GM19397 (cell line): ENCODE measurements around the gene EIF1AD.

Source experiments
- ATAC-seq: cut with Tn5 transposase; IDR thresholded peaks from one replicate; pipeline ENCODE4 v1.9.1; 2021; ENCODE audit warnings: mild to moderate bottlenecking, moderate library complexity; ENCODE audit not compliant: unreplicated experiment

The EIF1AD gene

DNA sequence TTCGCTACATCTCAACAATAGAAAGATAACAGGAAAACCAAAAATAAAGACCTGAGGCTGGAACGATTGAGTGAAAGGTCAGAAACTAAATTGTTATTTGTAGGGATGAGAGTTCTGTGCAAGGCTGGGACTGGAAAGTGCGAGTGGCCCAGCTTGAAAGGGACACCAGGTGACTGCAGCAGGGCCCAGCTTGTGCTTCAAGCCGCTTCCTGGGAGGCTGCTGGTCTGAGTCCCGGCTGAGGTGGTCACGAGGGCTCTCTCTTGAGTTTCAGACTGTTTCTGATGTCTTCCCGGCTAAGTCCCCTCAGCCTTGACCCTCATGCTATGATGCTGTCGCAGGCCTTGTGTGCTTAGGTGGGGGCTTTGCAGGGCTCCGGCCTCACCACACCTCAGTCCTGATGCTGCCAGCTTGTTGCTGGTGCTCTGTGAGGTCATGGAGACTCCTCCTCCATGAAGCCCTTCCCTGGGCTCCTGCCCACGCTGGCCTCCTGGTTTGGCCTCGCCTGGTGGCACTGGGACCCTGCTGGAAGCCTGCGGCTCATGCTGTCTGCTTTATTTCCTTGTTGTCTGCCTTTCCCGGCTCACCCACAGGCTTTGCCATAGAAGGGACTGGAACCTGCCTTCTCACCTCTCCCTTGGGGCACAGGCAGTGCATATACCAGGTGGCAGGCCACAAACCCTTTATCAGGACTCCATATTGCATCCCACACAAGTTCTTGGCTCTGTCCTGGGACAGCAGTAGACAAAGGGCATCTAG lies 4.4 kb upstream of the EIF1AD start:
- no peak for ATAC-seq

DNA sequence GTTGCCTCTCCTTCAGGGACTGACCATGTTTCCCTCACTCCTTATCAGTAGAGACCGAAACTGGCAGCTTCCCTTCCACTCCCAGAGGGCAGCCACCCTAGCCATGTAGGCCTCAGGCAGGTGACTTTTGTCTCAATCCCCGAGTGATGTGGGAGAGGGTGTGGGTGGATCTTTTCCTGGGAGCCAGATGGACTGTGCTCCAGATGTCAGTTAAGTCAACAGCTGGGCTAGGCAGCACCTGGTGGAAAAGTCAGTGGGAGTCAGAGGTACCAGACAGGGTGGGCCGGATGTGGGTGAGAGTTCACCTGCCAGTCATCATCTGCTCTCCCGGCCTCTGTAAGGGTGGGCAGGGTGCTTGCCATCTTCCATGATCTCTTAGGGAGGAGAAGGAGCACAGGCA lies 2.2 kb upstream of the EIF1AD start:
- no peak for ATAC-seq

DNA sequence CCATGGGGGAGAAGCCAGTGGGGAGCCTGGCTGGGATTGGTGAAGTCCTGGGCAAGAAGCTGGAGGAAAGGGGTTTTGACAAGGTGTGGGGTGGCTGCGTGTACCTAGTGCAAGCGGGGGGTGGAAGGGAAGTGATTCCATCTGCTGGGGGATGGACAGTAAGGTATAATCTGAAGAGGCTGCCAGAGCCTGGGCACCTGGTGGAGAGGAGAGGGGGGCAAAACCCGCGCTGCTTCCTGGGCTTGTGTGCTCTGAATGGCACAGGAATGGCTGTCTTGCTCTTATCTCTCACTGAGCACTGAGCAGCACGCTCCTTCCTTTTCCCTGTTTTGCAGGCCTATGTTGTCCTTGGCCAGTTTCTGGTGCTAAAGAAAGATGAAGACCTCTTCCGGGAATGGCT lies 1.3 kb upstream of the EIF1AD start:
- ATAC-seq, result no peak

DNA sequence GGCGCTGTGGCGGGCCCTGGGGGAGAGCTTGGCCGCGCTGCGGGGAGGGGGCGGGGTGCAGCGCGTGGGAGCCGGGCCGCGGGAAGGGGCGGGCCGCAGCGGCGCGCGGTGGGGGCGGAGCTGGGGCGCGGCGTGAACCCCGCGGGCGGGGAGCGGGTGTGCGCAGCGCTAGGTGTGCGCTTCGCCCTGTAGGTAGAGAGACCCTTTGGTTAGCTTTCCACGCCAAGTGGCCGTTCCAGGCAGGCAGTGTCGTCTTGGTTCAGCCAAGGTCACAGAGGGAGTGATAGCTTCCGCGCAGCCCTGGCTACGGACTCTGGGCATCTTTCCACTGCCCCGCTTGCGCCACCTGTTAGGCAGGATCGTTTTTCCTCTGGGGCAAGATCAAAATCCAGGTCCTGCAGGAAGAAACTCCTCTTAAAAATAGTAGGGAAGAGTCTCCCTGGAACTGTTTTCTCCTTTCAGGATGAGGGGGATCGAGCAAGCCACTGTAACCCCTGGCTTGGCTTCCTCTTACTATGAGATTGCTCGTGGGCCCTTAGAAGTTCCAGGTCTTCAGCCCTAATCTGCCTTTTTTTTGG lies 780 bp upstream of the EIF1AD start:
- peak; percentile 58 for ATAC-seq

DNA sequence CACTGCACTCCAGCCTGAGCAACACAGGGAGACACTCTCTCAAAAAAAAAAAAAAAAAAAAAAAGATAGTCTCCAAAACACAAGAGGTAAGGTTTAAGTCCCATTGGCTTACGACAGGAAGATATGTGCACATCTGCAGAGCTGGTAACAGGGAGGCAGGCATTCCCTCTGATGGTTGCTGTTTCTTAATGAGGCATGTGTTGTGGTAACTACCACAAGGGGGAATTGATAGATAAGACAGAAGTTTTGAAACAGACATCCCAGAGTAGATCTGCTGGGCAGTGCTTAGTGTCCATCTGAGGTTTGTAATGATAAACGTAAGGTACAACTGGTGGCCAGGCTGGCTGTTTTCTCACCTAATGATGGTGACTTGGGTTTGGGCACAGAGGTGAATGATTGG lies 4.7 kb downstream of the EIF1AD start:
- ATAC-seq, result no peak

DNA sequence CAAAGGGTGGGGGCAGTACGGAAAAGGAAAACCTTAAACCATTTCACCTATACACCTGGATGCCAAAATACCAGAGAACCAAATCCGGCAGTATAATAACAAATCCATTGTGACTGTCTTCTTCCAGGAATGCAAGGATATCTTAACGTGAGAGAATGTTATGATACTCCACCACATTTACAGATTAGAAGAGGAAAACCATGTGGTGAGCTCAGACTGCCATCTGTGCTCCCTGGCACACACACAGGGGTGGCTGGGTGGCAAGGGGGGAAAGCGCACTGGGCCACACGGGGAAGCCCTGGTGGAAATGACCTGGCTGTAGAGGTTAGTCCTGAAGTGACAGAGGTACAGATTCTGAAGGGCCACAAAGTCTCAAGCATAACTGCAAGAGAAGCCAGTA lies 9.9 kb downstream of the EIF1AD start:
- no peak for ATAC-seq

DNA sequence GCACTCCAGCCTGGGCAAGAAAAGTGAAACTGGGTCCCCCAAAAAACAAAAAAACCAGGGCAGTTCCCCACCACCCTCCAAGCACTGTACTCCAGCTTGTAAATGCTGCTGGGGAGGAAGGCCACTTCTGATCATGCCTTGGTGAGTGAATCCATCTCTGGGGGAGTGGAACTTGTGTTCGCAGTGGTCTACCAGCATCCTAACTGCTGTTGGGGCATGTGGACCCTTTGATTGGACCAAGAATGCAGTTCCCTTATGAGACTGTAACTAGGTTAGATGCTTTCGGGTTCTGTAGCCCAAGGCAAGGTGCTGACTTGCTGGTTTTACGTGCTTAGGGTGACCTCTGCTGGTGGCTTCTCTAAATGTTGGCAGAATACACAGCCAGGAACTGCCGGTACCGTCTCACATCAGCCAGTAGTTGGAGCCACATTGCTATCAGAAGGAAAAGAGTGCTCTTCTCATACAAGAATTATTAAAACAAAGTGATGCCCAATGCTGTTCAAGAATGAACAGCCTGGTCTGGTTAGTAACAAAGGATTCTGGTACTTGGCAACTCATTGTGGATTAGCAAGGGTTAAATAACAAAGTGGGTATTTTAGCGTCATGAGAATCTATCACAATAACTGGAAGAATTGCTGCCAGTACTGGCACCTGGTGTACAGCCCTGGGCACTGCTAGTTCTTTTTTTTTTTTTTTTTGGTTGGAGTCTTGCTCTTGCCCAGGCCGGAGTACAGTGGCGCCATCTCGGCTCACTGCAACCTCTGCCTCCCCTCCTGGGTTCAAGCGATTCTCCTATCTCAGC lies 13.0 kb downstream of the EIF1AD start:
- ATAC-seq, result peak; percentile 91

DNA sequence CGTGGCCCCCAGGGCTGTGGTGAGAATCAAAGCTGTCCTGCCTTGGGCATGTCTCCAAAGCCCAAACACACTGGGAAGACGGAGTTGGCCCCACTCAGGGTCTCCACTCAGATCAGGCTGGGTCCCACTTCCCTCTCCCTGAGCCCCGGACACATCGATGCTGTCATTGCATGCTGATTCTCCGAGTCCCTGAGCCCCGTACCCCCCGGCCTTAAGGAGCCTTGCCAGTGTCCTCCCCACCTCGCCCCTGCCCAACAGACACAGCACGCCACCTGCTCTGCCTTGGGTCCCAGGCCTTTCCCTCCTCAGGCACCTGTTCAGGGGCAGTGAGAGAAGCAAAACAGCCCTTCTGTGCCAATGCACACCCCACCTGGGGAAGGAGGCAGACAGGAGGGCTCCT lies 14.6 kb downstream of the EIF1AD start:
- ATAC-seq, result no peak

DNA sequence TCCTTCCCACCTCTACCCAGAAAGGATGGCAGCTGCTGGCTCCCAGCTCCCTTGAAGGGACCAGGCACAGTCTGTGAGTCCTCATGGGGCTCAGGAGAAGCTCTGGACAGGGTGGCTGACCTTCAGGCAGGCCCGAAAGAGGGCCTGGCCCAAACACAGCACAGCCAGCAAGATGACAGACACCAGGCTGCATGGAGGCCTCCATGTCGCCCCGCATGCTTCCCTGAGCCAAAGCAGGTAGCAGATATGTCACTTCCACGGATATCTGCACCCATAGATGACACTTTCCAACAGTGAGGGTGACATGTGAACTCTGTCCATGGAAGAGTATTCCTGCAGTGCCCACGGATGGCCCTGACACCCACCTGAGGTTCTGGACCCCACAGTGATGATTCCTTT lies 18.4 kb downstream of the EIF1AD start:
- no peak for ATAC-seq

DNA sequence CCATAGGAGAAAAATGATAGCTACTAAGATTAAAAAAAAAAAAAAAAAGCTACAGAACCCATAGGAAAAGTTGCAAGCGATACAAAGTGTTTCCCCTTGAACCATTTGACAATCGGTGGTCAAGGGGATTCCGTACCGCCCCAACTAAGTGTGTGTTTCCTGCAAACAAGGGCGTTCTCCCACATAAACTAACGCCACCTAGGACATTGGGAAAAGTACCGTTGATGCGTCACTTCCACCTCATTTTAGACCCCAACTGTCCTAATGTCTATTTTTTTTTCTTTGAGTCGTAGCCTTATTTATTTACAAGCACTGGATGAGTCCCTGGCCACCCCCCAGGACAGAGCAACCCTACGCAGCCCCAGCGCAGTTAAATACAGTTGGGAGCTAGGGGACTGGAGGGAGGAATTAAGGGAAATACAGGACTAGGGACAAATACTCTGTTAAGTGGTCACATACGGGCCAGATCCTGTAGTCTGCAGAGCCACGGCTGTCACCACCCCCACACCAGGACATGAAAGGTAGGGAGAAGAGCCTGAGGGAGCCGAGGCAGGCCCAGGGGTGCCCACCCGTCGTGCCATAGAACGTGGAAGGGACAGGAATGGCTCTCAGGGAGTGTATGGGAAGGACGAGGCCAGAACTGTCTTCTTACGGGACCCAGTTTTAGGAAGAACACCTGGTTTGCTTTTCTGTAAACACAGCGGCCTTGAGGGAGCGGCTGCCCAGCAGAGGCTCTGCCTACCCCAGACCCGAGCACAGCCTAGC lies 19.0 kb downstream of the EIF1AD start:
- ATAC-seq, result no peak

DNA sequence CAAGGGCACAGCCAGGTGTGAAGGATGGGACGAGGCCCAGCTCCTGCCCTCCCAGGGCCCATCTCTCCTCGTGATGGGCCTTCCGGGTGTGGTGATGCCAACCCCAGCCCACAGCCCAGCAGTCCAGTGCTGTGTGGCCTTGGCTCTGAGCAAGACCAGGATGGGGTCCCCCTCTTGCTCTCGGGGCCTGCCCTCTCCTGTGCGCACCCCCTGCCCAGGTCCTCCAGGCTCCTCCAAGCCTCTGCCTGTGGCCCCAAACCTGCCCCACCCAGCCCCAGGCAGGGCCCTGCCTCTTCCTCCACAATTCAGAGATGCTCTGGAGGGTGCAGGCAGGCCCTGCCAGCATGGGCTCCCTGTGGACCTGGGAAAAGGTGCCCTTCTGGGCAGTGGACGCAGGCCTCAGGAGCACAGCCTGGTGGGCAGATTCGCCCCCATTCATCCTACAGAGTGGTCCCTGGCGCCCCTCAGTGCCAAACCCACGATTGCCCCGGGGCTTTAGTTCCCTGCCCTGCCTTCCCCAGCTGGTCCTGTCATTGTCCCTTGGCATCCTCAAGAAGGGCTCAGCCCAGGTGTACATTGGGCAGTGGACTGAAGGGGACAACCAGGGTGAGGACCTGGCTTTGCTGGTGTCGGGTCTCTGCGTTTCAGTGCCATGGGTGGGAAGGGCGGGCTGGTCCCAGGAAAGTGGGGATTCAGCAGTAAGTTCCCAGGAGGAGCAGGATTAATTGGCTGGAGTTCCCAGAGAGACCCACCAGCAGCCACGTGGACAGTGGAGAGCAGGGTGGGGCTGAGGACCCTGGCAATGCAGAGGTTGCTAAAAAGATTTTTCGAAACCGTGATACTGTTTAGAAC lies 19.8 kb downstream of the EIF1AD start:
- ATAC-seq, result no peak

DNA sequence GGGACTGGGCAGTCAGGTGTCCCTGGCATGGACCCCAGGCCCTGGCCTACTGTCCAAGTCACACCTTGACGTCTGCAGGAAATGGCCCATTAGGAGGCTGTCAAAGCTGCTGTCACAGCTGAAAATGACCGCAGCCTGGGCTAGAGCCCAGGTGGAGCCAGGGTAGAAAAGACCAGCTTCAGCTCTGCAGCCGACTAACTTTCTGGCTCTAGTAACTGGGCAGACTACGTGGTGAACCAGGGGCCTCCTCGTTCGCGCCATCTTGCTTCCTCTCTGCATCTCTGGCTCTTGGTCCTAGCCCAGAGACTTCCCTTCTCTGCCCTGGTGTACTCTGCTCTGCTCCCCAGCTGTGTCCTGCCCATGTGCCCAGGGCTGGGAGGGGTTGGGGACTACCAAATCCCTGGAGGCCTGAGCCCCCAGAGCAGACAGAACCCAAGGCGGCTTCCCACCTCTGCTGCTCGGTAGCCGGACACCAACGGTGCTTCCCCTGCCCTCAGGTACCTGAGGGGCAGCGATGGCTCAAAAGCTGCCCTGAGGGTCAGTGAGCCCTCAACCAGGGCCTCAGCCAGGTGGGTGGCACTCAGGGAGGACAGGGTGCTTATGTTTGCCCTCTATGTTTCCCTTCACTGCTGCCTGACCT lies 20.7 kb downstream of the EIF1AD start:
- ATAC-seq, result no peak

DNA sequence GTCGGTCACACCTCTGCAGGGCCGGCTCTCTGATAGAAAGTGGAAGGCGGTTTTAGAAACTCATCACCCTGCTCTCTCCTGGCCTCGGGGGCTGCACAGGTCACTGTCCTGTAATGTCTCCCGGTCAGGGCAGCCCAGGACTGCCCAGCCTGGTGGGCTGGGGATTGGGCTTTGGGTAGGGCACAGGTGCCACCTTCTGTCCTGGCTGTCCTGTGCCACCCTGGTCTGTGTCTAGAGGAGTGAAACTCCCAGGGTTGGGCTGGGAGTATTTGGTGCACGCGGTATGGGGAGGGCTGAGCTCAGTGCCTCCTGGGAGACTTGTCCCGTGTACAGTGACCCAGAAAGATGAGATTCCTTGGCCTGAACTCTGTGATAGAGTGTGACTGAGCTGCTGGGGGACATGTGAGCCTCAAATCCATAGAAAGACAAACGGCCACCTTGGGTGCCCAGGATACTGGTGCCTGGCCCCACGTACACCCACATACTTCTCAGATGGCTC lies 22.6 kb downstream of the EIF1AD start:
- no peak for ATAC-seq

DNA sequence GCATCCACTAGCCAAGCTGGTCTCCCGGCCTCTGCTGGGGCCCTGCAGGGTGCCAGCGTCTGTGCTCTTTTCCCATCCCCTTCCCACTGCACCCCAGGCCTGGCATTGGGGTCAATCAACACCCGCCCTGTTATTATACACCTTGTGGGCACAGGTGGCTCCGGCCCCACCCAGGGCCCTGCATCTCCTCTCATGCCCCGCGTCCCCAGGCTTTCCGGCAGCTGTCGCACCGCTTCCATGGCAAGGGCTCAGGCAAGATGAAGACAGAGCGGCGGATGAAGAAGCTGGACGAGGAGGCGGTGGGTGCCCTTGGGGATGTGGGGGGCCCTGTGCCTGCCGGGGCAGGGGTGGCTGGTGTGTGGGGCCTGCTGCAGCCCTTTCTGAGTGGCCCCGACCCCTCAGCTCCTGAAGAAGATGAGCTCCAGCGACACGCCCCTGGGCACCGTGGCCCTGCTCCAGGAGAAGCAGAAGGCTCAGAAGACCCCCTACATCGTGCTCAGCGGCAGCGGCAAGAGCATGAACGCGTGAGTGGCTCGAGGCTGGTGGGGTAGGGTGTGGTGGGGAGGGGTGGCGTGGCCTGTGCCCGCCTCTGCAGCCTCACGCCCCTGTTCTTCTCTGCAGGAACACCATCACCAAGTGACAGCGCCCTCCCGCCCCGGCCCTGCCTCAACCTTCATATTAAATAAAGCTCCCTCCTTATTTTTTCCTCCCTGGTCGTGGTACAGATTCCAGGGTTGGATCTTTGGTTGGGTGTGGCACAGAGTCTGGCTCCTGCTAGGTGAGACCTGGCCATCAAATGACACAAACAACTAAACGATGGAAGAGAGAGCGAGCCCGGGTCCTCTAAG lies 23.3 kb downstream of the EIF1AD start:
- ATAC-seq, result no peak

DNA sequence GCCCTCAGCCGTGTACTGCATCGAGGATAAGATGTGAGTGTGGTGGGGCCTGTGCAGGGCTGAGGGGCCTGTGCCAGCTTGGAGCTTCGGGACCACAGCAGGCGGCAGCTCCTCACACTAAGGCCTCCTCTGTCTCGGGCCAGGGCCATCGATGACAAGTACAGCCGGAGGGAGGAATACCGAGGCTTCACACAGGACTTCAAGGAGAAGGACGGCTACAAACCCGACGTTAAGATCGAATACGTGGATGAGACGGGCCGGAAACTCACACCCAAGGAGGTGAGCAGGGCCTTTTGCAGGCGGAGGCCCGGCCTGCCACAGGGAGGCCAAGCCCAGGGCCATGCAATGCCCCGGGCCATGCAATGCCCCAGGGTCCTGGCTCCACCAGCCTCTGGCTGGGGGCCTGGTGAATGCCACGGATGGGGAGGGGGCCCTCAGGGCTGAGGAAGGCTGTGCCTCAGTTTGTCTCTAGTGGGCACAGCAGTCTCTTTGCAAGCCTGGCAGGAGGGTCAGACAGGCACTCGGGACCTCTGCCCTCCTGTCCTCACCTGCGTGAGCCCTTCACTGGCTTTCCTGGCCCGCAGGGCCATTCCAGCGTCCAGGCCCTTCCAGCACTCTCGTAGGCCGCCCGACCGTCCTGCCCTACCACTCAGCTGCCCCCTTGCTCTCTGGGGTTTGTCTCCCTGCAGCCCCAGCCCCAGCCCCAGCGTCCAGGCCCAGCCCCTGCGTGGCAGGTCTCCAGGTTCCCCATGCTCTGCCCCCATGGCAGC lies 24.2 kb downstream of the EIF1AD start:
- ATAC-seq, result no peak

DNA sequence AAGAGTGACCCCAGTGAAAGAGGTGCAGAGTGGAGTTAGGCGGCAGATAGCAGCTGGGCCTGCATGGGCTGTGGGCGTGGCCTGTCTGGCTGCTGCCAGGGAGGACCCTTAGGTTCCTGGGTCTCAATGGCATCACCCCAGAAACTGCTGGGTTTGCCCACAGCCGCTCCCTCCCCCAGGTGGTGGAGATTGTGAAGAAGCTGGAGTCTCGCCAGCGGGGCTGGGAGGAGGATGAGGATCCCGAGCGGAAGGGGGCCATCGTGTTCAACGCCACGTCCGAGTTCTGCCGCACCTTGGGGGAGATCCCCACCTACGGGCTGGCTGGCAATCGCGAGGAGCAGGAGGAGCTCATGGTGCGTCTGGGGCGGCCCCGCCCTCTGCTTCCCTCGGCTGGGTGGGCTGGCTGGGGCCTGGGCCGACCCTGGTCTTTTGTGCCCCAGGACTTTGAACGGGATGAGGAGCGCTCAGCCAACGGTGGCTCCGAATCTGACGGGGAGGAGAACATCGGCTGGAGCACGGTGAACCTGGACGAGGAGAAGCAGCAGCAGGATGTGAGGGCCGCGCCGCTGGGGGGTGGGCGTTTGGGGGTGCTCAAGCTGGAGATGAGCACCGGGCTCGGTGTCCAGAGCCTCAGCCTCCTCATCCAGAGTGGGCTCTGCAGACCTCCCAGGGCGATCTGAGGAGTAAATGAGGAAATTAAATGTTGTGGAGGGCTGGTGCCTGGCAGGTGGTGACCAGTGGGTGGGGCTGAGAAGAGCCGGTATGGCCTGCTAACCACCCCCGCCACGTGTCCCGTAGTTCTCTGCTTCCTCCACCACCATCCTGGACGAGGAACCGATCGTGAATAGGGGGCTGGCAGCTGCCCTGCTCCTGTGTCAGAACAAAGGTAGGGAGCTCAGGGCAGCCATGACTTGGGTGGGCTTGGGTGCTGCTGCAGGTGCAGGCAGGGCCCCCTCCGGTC lies 25.5 kb downstream of the EIF1AD start:
- no peak for ATAC-seq

DNA sequence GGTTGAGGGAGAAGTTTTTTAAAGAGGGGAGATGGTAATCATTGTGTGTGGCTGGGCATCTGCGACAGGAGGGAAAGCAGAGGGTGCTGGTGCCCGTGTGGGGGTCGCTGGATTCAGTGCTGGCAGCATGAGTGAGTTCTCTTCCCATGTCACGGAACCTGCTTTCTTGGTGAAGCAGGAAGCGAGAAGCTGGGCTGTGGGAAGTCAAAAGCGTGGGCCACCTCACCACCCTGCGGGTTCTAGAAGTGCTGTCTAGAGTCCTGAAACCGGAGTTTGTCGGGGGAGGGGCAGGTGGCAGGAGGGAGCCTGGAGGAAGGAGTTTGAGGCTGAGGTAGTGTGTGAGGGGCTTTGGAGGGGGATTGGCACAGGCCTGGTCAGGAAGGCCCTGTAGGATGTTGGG lies 26.2 kb downstream of the EIF1AD start:
- no peak for ATAC-seq
